Right renal cortex interstitium (tissue), 3 donors: Measurements from ENCODE around the gene LRRC3B. TPM values are rescaled to one million over a fixed set of nuclear protein-coding genes. Genes with fewer than 3 reads are reported as not detected.
"Not testable (repeated sequence)": the region's sequence is repeated elsewhere in the genome, so short reads cannot be mapped to it uniquely, and the experiment has no call there.

Experiments
- DNase-seq, 3 donors: peaks; one replicate each; pipeline ENCODE4 v3.0.0-alpha.2; 2013; ENCODE audit warnings: low read depth in 3 of 3, low spot score in 2 of 3
- polyA plus RNA-seq, 3 donors: library from polyadenylated mRNA; unstranded; fragments of 120-200 nt; gene quantifications; one replicate each; pipeline ENCODE4 v1.2.1, GENCODE V29; 2013; ENCODE audit not compliant: insufficient read length in 3 of 3

The LRRC3B gene
- 1 to 10 TPM; 1.6 to 2.2 (median 2.1) TPM for polyA plus RNA-seq

GRCh38 chr3:26622621-26623418 lies at the start of gene LRRC3B:
Gene LRRC3B (plus strand): TSS chr3:26622772. CDS start chr3:26709673, 86,901 bp downstream.
- DNase-seq: no peak

GRCh38 chr3:26574766-26575165 lies 47.8 kb upstream of the LRRC3B start:
- DNase-seq: no peak

- no peak for DNase-seq
Observed at GRCh38 chr3:26579116-26579515, 43.5 kb upstream of the LRRC3B start.

GRCh38 chr3:26587571-26587970 lies 35.0 kb upstream of the LRRC3B start:
- DNase-seq: no peak

GRCh38 chr3:26588931-26589330 lies 33.6 kb upstream of the LRRC3B start:
- DNase-seq: no peak

- DNase-seq: no peak
Observed at GRCh38 chr3:26589678-26590077, 32.9 kb upstream of the LRRC3B start.

GRCh38 chr3:26590919-26591484 lies 31.6 kb upstream of the LRRC3B start:
- no peak for DNase-seq

GRCh38 chr3:26591926-26592325 lies 30.6 kb upstream of the LRRC3B start:
- DNase-seq: no peak

GRCh38 chr3:26592451-26592850 lies 30.1 kb upstream of the LRRC3B start:
- no peak for DNase-seq

GRCh38 chr3:26596335-26596734 lies 26.2 kb upstream of the LRRC3B start:
- DNase-seq: no peak

GRCh38 chr3:26603311-26603710 lies 19.3 kb upstream of the LRRC3B start:
- not testable (repeated sequence) for DNase-seq

GRCh38 chr3:26603771-26604170 lies 18.8 kb upstream of the LRRC3B start:
- not testable (repeated sequence) for DNase-seq

- no peak for DNase-seq
Observed at GRCh38 chr3:26614006-26614685, 8.4 kb upstream of the LRRC3B start.

GRCh38 chr3:26621176-26621575 lies 1.4 kb upstream of the LRRC3B start:
- no peak for DNase-seq

- no peak for DNase-seq
Observed at GRCh38 chr3:26621906-26622620, 509 bp upstream of the LRRC3B start.

- DNase-seq: no peak
Observed at GRCh38 chr3:26623419-26624208, 1.0 kb downstream of the LRRC3B start.

GRCh38 chr3:26624209-26624765 lies 1.7 kb downstream of the LRRC3B start:
- DNase-seq: no peak

- no peak for DNase-seq
Observed at GRCh38 chr3:26625187-26625586, 2.6 kb downstream of the LRRC3B start.

GRCh38 chr3:26627080-26627479 lies 4.5 kb downstream of the LRRC3B start:
- DNase-seq: no peak

- no peak for DNase-seq
Observed at GRCh38 chr3:26628915-26629314, 6.3 kb downstream of the LRRC3B start.
